ENCODE data around the gene TMEM178B.
A peak's percentile ranks its signal among the peaks of the same experiment; 100 is the strongest.
"Not testable (repeated sequence)": the region's sequence is repeated elsewhere in the genome, so short reads cannot be mapped to it uniquely, and the experiment has no call there.

Gene TMEM178B

DNA sequence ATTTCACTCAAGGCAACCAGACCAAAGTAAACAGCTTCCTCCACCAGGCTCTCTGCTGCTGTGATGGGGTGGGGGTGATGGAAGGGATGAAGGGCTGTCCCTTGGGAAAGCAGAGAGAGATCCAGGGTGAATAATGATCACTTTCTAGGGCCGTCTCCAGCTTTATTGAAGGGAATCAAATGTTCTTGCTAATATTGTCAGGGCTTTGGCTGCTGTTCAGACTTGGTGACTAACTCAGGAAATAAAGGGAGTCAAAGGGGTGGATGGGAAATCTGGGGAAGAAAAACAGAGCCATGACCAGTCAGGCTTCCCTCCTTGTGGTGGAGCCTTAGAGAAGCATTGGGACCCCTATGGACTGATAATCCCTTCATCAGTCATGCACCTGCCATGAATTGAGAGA lies 281.2 kb downstream of the TMEM178B start:
- peak; percentile 68 for DNase-seq (ENCODE audit: low spot score)

DNA sequence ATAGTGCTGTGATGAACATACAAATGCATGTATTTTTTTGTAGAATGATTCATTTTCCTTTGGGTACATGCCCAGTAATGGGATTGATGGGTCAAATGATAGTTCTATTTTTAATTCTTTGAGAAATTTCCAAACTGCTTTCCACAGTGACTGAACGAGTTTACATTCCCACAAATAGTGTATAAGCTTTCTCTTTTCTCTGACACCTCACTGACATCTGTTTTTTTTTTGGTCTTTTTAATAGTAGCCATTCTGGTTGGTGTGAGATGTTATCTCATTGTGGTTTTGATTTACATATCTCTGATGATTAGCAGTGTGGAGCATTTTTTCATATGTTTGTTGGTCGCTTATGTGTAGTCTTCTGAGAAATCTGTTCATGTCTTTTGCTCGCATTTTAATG lies 282.3 kb downstream of the TMEM178B start:
- no peak for DNase-seq (ENCODE audit: low spot score)

DNA sequence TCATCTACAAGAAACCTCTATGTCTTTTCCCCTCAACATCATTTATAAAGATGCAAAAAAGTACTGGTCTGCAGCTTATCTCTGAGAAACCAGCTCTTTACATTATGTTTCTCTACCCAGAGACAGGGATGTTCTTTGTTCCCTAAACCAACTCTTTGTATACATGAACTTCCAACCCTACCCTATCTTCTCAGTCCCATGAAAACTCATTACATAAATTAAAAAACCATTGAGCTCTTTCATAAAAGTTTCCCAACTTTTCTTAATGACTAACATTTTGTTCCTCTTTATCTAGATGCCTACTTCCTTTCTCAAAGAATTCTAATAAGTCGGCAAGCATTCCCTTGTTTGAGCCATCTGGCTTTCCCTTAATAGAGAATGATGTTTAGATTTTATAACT lies 284.5 kb downstream of the TMEM178B start:
- DNase-seq (ENCODE audit: low spot score): no peak

DNA sequence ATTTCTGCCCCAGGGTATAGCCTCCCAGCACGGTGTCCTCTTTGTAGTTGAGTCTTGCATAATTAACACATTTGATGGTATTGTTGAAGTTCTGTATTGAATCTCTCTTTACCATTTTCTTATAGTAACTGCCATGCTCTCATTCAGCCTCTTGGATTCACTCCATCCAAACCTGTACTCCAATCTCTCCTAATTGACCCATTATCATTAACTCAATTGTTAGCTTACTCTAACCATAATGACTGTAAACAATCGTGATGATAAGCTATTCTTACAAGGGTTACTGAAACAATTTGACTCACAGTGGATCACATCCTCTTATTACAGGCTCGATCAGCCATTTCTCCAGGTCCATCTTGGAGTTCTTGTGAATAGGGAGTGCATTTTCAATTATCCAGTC lies 285.4 kb downstream of the TMEM178B start:
- DNase-seq (ENCODE audit: low spot score): no peak

DNA sequence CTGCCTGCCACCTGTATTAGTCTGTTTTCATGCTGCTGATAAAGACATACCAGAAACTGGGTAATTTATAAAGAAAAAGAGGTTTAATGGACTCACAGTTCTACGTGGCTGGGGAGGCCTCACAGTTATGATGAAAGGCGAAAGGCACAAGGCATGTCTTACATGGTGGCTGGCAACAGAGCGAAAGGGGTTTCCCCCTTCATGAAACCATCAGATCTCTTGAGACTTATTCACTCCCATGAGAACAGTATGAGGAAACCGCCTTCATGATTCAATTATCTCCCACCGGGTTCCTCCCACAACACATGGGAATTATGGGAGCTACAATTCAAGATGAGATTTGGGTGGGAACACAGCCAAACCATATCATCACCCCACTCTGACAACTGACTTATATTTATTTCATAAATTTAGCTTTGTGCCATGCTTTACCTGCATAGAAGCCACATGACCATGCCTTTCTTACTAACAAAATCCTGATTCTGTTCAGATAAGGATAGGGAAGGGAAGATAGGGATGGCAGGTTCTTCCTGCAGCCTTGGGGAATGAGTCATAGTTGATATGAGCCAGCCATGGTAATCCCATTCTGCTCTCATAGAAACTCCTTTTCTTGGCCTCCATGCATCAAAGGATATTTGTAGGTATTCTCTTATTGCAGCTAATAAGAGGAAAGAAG lies 286.0 kb downstream of the TMEM178B start:
- DNase-seq (ENCODE audit: low spot score): no peak

DNA sequence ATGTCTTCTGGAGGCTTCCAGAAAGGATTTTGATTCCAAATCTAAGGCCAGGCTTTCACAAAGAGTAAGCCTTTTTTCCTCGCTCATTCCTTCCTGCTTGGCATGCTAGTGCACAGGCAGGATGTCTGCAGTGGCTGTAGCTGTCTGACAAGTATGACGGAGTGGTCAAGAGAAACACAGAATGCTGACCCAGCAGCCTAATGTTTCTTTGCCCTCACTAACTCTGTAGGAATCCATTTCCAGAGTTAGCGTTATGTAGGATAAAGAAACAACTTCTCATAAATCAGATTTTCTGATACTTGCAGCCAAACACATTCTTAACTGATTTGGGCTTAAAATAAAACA lies 286.5 kb downstream of the TMEM178B start:
- no peak for DNase-seq (ENCODE audit: low spot score)

DNA sequence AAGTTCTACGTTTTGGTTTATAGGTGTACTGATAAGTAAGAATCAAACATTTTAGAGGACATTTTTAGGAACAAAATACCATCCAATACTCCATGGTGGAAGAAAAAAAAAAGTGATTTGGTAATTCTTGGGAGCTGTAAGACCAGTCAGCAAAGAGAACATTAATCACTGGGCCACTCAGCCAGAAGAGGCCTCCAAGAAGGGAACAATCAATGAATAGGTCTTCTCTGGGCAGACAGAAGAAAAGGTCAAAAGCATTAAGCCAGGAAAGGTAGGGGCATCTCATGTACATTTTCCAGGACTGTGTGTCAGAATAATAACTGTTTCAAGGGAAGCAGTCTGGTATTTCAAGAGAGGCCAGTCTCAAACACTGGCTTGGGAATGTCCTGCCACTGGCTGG lies 286.9 kb downstream of the TMEM178B start:
- no peak for DNase-seq (ENCODE audit: low spot score)

DNA sequence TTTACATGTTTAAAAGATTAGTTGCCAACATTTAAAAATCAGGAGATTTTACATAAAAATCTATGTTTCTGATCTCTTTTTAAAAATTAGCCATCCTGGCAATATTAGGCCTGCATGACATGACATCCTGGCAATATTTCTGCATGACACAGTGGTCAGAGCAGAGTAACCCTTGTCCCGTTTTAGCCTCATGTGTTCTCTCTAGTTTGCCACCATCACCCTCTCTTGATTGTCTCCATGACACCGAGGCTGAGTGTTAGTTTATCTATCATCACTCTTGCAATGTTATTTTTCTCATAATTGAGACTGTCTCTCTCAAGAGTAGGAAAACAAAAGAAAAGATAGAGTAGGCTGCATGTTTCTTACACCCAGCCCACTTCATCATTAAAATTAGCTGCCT lies 287.6 kb downstream of the TMEM178B start:
- DNase-seq (ENCODE audit: low spot score): no peak

DNA sequence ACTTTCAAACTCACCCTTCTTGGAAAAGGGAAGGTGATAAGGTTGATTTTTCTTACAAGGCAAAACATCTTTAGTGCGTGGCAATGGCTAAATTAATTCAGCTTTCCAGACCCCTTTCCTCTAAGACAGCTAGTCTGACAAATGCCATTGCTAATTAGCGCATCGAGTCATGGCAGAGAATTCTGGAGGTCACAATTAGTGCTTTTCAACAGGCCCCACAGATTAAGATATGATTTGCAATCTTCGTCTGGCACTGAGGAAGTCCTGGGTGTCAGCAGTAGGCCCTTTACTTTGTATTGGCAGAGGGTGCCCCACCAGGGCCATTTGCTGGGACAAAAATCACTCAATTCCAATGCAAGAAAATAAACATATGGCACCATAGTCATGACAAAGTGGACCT lies 288.1 kb downstream of the TMEM178B start:
- DNase-seq (ENCODE audit: low spot score): no peak

DNA sequence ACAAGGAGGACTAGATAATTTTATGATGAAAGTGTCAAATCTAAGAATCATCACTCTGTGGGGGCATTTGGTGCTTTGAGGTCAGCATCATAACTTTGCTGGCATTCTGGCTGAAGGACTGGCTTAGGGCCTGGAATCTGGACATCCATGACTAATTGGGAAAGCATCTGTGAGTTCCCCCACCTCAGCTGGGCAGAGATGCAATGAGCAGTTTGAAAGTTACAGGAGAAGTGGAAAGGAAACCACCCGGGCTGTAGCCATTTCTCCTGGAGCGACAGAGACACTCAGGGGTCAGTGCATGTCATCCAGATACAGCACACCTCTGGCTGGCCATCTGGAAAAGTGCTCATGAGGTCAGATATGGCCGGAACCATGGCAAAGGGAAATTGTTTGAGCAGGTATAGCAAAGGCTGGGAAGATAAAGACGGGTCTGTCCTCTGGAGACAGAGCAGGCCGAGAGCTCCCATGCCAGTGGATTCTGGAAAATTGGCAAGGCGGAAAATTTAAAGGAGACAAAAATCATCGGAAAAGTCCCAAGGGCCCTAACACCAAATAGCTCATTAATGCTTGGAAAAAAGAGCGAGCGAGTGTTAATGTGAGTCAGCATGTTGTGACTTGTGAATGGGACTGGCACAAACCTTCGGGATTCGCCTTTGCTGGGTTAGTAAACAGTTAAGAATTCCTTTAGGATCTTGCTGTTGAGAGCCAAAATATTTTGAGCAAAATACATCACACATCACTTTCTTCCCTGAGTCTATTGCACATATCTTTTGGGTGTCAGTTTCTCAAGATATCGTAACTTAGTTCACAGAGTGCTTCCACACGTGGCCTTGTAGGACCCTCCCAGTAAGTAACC lies 288.9 kb downstream of the TMEM178B start:
- no peak for DNase-seq (ENCODE audit: low spot score)

DNA sequence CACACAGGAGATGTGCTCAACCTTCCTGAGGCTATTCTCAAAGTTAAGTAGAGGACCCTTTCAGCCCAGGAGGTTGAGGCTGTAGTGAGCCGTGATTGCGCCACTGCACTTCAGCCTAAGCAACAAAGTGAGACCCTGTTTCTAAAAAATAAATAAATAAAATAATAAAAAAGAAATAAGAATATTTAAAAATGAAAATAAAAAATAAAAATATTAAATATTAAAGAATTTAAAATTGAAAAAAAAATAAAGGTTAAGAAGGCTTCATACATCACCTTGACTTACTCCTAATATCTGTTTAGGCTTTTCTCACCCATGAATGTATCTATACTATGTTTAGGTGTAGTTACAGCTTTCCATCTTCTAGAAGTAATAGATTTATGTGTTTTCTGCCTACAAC lies 289.9 kb downstream of the TMEM178B start:
- no peak for DNase-seq (ENCODE audit: low spot score)

DNA sequence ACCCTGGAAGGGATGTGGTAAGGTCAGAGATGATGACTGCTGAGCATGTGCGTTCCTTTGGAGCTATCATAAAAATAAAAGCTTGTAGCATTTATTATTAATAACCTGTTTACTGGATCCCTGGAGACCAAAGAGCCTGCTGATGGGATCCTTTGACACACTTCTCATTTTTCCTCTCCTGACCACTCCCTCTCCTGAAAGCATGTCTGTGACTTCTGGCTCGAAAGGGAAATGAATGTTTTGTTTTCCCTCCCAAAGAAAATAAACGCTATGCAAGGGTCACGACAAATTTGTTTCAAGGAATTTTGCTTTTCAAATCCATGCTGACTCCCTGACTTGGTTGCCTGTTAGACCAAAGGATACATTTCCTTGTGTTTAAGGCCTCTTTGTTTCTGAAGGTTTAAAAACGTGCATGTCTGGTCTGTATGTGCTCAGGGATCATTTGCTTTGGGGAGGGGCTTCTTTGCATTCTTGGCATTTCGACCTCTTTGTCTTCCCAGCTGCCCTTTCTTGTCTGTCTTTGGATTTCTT lies 292.3 kb downstream of the TMEM178B start:
- DNase-seq (ENCODE audit: low spot score): no peak

DNA sequence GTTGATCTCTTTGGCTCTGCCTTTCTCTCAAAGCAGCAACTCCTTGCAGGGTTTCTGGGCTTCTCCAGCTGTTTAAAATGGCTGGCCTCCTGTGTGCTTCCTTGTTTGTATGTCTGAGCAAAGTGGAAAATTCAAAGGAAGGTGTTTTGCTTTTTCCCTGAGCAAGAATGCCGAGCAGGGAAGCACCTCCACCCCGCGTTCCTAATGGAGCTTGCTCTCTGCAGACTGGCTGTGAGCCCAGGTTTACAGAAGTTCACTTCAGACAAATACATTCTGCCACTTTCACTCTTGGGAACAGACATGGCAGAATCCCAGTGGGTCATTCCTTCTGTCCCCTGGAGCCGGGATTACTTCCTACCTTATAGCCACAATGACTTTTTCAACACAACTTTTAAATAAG lies 295.6 kb downstream of the TMEM178B start:
- DNase-seq (ENCODE audit: low spot score): peak; percentile 65

DNA sequence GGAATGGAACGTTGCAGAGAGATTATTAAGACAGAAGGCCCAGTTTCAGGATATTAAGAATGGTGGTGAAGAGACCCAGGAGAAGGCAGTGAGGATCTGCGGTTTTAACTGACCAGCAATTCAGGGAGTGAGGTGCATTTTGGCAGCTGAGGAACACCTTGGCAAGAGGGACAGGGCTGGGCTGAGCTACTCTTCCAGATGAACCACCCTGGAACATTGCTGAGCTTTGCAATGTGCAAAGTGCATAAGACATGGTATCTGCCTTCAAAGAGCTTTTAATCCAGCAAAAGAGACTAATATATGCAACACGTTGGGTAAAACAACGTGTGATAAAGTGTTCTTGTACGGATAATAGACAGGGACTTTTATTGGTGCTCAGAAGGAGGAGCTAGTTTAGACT lies 296.3 kb downstream of the TMEM178B start:
- DNase-seq (ENCODE audit: low spot score): no peak

DNA sequence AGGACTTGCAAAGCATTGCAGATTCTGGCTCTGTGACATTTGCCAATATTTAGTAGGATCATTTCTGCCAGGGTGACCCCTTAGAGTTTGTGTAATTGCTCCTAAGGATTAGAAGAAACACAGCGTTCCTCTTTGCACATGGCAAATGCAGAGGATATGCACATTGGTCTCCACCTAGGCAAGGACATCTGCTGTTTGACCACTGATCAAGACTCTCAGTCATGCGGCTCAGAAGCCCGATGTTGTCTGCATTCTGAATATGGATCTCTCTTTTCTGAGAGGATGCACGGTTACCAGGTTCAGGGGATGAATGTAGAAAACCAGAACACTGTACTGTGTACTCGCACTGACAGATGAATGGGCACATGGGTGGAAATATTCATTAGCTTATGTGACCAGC lies 296.8 kb downstream of the TMEM178B start:
- DNase-seq (ENCODE audit: low spot score): no peak

DNA sequence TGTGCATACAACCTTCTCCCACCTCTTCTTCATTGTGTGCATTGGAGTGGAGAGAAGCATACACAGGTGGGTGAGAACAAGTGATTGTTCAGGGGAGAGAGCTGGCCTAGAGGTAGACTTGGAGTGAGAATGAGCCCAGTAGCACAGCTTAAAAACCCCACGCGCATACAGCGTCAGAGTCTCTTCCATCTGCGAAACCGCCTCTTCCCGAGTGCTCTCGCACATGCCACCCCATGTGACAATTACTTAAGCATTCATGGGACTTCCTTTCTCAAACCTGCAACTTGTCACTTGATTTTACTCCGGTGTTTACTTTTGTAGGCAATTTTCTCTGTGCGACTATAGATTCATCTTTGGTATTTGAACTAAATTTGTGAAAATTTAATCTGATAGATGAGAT lies 300.6 kb downstream of the TMEM178B start:
- DNase-seq (ENCODE audit: low spot score): peak; percentile 30

DNA sequence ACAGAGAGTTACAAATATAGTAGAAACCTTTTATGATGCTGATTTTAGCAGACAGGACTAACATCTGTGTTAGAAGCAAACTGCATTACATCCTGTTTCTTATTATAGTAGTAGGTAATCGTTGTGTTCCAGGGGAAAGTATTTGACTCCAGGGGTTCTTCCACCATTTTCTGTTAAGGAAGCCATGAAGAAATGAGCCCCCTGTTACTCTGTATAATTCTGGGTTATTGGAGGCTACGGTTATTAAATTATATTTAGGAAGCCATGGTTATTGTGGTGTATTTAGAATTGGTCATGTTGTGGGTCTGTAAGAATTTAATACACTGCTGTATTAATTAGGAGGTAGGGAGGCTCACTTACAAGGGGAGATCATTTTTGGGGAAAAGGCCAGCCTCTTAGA lies 301.6 kb downstream of the TMEM178B start:
- DNase-seq (ENCODE audit: low spot score): no peak

DNA sequence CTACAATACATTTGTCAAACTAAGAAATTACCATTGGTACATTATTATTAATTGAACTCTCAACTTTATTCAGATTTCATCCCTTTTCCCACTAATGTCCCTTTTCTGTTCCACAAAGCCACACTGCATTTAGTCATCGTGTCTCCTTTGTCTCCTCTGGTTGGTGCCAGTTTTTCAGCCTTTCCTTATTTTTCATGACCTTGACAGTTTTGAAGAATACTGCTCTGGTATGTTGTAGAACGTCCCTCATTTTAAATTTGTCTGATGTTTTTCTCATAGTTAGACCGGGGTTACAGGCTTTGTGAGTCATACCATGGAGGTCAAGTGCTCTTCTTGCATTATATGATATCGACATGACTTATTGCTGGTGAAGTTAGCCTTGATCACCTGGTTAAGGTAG lies 304.0 kb downstream of the TMEM178B start:
- no peak for DNase-seq (ENCODE audit: low spot score)

DNA sequence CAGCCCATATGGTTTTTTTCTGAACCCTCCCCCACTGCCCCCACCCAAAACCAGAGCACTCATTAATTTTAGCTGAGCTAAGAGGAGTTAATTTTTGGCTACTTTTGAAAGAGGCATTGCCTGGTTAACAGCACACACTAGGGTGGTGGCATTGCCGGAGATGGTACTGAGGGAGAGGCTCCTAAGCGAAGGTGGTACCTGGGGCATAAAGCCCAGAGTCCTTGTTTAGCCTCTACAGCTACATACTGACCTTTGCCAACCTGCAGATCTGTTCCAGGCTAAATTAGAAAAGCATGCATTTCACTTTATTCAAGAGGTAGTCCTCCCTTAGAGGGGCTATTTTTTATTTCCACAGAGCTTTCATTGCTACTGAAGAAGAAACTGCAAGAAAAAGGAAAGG lies 304.5 kb downstream of the TMEM178B start:
- no peak for DNase-seq (ENCODE audit: low spot score)

DNA sequence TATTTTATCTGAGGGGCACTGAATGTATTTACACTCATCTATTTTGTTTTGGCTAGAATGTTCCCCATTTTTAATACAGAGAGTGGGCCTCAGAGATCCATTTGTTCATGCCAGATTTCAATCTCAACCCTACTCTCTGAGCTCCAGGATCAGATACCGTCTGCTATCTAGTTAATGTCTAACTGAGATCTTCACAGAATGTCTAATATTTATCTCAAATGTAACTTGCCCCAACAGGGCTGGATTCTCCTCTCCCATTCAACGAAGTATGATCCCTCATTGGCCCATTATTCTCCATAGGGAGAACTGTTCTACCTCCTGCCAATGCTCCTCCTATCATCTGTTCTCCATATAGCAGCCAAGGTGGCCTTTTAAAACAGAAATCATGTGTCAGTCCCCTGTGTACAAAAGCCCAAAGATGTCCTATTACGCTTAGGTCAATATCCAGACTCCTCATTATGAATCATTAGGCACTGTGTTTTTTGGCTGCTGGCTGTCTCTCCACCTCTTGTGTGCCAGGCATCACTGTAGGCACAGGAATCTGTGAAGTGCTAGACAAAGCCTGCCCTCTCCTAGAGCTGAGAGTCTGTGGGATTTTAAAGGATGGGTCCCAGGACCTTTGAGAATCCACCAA lies 308.0 kb downstream of the TMEM178B start:
- DNase-seq (ENCODE audit: low spot score): no peak

DNA sequence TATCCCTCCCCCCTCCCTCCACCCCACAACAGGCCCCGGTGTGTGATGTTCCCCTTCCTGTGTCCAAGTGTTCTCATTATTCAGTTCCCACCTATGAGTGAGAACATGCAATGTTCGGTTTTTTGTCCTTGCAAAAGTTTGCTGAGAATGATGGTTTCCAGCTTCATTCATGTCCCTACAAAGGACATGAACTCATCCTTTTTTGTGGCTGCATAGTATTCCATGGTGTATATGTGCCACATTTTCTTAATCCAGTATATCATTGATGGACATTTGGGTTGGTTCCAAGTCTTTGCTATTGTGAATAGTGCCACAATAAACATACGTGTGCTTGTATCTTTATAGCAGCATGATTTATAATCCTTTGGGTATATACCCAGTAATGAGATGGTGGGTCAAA lies 309.5 kb downstream of the TMEM178B start:
- not testable (repeated sequence) for DNase-seq (ENCODE audit: low spot score)

DNA sequence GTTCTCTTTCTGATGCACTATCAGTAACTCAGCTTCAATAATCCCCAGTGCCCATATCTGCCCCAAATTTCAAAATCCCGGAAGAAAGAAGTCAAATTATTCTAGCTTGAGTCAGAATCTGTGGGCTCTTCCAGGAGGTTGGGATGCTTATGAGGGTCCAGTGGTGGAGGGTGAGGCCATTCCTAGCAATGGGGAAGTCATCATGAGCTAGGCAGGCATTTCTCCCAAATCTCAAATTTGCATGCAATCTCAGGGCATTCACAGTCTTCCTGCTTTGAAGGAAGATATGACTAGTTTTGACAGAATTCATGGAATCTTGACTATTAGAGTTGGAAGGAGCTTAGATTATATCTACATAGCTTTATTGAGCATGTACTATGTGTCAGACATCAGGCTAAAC lies 313.0 kb downstream of the TMEM178B start:
- no peak for DNase-seq (ENCODE audit: low spot score)
